Measurements from ENCODE around the gene TMA7.
"Not testable (repeated sequence)": the region's sequence is repeated elsewhere in the genome, so short reads cannot be mapped to it uniquely, and the experiment has no call there.

TMA7 gene

GRCh38 chr3:48437812-48438211, 2.2 kb upstream of the TMA7 start:
- DNase-seq: no peak

- no peak for DNase-seq
Observed at GRCh38 chr3:48440590-48440958, 517 bp downstream of the TMA7 start.

DNA sequence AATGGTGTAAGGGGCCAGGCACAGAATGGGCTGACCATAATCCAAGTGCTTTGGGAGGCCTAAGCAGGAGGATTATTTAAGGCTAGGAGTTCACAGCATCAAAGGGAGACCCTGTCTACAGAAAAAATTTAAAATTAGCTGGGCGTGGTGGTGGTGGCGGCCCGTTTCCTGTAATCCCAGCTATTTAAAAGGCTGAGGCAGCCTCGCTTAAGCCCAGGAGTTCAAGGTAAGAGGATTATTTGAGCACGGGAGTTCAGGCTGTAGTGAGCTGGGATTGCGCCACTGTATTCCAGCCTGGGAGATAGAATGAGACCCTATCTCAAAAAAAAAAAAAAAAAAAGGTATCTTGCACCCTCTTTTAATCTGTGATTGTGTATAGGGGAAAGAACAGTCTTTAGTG, 1.9 kb downstream of the TMA7 start:
- DNase-seq: no peak

DNA sequence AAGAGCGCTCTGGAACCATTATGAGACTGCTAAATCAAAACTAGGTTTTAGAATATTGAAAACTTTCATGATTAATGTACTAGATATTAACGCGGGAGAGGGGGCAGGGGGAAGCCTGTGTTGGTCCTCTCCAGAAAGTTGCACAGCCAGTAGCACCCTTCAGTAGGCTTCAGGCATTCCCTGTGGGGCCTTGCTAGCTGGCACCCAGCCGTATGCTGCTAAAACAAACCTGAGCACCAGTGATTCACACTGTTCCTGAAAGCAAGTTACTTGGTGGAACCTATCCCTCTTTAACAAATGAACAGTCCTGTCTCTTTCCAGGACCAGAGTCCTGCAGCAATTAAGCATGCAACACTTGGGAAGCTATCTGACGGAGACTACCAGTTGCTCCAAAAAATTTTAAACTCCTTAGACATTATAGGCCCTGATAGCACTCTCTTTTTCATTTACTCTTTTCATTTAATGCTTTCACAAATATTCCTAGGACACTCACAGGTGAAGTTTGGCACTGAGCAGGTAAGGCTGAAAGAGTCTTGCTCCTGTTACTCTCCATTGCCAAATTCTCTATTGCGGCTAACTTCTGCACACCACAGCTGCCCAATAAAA, 5.3 kb downstream of the TMA7 start:
- DNase-seq: no peak

DNA sequence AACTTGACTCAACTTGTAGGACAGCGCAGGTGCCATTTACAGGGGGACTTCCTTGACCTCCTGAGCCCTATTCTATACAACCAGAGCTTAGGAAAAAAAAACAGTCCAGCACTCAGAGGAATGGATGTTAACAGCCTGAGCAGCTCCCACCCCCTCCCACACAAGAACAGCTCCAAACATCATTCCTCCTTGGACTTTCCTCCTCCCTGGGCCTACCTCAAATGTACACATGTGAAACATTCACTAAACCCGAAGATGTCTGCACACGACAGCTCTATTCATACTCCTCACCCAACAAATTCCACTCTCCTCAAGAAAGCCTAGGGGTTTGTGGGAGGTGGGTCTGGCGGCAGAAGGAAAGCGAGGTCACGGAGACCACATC, 6.0 kb downstream of the TMA7 start:
- no peak for DNase-seq

DNA sequence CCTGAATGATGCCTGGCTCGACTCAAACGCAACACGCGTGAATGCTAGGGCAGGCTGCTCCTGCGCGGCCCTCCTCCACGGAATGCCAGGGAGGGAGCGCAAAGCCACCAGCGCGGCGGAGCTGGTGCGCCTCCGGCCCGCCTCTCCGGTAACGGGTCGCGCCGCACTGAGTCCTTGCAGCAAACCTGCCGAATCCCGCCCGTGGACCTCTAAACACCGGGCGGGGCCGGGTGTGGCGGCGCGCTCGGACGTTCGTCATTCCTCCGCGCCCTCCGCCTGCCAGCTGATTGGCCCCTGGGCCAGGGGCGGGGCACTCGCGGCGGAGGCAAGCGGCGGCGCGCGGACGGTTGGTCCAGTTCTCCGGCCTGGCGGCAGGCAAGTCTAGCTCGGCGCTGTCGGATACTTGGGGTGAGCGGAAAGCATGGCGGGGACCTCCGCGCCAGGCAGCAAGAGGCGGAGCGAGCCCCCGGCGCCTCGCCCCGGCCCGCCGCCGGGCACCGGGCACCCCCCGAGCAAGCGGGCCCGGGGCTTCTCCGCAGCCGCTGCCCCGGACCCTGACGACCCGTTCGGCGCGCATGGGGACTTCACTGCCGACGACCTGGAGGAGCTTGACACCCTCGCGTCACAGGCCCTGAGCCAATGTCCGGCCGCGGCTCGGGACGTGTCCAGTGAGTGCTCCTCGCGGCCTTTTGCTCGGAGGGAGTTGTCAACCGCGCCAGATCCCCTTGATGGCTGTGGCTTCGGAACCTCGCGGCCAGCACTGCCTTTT, 6.6 kb downstream of the TMA7 start, which contains the start of gene ATRIP:
Gene ATRIP, plus strand, starts transcription at position 313 of the 769 bp plus-strand sequence. Its CDS starts 109 bp downstream, at position 422.
- DNase-seq: peak; percentile 73

DNA sequence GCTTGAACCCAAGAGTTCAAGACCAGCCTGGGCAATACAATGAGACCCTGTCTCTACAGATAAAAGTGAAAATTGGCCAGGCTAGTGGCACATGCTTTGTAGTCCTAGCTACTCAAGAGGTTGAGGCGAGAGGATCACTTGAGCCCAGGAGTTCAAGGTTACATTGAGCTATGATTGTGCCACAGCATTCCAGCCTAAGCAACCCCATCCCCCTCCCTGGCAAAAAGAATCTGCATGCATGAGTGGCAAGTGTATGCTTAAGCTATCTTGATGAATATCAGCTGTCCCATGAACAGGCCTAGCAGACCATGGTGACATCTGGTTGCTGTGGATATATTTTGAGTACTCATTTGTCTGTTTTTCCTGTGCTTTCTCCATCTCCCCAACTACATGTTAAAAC, 11.2 kb downstream of the TMA7 start:
- DNase-seq: no peak

GRCh38 chr3:48456456-48456855, 16.4 kb downstream of the TMA7 start:
- DNase-seq: no peak

DNA sequence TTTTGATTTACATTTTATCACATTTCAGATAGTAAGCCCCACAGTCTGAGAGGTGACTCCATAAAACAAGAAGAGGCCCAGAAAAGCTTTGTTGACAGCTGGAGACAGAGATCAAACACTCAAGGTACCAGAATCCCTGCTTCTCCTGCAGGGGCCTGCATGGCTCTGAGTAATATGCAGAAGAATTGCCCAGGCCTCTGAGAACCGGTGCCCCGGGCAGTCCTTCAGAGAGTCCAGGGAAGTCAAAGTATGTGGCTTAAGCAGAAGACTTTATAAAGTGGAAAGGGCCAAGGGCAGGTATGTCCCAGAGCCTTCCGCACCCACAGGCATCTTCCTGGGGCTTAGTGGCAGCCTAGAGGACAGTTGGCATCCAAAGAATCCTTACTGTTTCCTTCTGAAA, 19.3 kb downstream of the TMA7 start:
- DNase-seq: no peak

DNA sequence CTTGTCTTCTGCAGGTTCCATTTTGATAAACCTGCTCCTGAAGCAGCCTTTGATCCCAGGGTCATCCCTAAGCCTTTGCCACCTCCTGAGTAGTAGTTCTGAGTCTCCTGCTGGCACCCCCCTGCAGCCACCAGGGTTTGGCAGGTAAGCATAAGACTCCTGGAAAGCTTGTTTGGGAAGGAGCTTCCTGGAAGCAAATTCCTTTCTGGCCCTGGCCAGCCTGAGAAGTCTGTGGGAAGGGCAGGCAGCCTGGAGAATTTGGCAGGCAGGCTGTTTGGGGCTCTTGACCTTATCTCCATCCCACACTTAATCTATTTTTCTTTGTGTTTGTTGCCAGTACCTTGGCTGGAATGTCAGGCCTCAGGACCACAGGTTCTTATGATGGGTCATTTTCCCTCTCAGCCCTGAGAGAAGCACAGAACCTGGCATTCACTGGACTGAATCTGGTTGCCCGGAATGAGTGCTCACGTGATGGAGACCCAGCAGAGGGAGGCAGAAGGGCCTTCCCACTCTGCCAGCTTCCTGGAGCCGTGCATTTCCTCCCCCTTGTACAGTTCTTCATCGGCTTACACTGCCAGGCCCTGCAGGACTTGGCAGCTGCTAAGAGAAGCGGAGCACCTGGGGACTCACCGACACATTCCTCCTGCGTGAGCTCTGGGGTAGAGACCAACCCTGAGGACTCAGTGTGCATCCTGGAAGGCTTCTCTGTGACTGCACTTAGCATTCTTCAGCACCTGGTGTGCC, 19.9 kb downstream of the TMA7 start:
- no peak for DNase-seq

GRCh38 chr3:48460517-48460902, 20.5 kb downstream of the TMA7 start:
- DNase-seq: no peak

GRCh38 chr3:48461767-48462166, 21.7 kb downstream of the TMA7 start:
- not testable (repeated sequence) for DNase-seq

- DNase-seq: no peak
Observed at GRCh38 chr3:48463703-48464102, 23.6 kb downstream of the TMA7 start.

GRCh38 chr3:48464713-48465221, 24.7 kb downstream of the TMA7 start:
- DNase-seq: no peak

DNA sequence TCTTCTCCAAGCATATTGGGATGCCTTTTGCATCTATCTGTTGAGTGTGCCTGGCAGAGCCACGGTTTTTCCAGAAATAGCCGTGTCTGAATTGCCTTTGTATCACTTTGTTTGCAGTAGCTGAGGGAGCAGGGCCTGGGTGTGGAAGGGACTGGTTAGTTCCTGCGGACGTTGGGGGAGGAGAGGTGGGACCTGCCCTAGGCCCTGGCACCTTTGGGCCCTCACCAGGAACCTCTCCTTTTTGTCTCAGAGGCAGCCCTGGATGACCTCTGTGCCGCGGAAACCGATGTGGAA, 25.1 kb downstream of the TMA7 start:
- no peak for DNase-seq

GRCh38 chr3:48465531-48466378, 25.7 kb downstream of the TMA7 start:
- DNase-seq: no peak

DNA sequence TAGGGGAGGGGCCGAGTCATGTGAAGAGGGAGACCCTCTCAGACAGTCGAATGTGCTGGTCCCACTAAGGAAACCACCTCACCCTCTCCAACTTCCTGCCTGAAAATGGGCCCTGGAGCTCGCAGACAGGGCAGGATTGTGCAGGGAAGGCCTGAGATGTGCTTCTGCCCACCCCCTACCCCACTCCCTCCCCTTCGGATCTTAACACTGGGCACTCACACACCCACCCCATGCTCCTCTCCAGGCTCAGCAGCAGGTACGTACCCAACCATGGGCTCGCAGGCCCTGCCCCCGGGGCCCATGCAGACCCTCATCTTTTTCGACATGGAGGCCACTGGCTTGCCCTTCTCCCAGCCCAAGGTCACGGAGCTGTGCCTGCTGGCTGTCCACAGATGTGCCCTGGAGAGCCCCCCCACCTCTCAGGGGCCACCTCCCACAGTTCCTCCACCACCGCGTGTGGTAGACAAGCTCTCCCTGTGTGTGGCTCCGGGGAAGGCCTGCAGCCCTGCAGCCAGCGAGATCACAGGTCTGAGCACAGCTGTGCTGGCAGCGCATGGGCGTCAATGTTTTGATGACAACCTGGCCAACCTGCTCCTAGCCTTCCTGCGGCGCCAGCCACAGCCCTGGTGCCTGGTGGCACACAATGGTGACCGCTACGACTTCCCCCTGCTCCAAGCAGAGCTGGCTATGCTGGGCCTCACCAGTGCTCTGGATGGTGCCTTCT, 26.5 kb downstream of the TMA7 start:
- DNase-seq: no peak

GRCh38 chr3:48467110-48467454, 27.0 kb downstream of the TMA7 start:
- DNase-seq: no peak

GRCh38 chr3:48467473-48468267, 27.6 kb downstream of the TMA7 start:
- DNase-seq: no peak

- no peak for DNase-seq
Observed at GRCh38 chr3:48468329-48468731, 28.3 kb downstream of the TMA7 start.

GRCh38 chr3:48469046-48469915, 29.2 kb downstream of the TMA7 start:
- DNase-seq: no peak

All from cortex of kidney (tissue), 1 donor.